GM21390 (cell line): ENCODE results near the gene C19orf18.
"Not testable (repeated sequence)": the region's sequence is repeated elsewhere in the genome, so short reads cannot be mapped to it uniquely, and the experiment has no call there.

Source experiments
- ATAC-seq: cut with Tn5 transposase; IDR thresholded peaks from one replicate; pipeline ENCODE4 v1.9.1; 2021; ENCODE audit not compliant: unreplicated experiment

C19orf18 gene

GRCh38 chr19:57974434-57974833 is at the start of gene C19orf18:
C19orf18 (minus strand) TSS chr19:57974534; CDS start chr19:57974432, 102 bp downstream.
- ATAC-seq: no peak

GRCh38 chr19:58022283-58022660 is 47.9 kb upstream of the C19orf18 start:
- no peak for ATAC-seq

GRCh38 chr19:58021541-58022282 is 47.4 kb upstream of the C19orf18 start:
- no peak for ATAC-seq

GRCh38 chr19:58020129-58020528 is 45.8 kb upstream of the C19orf18 start:
- ATAC-seq: no peak

GRCh38 chr19:58014141-58014540 is 39.8 kb upstream of the C19orf18 start:
- ATAC-seq: no peak

- no peak for ATAC-seq
Measured at GRCh38 chr19:58010507-58010906, 36.2 kb upstream of the C19orf18 start.

GRCh38 chr19:58009666-58010301 is 35.5 kb upstream of the C19orf18 start:
- ATAC-seq: no peak

GRCh38 chr19:58009301-58009665 is 34.9 kb upstream of the C19orf18 start:
- ATAC-seq: no peak

GRCh38 chr19:58008877-58009276 is 34.5 kb upstream of the C19orf18 start:
- not testable (repeated sequence) for ATAC-seq

- ATAC-seq: no peak
Measured at GRCh38 chr19:58007285-58007684, 33.0 kb upstream of the C19orf18 start.

GRCh38 chr19:58003174-58003828 is 29.0 kb upstream of the C19orf18 start:
- ATAC-seq: no peak

GRCh38 chr19:58002384-58003173 is 28.2 kb upstream of the C19orf18 start, which contains the start of gene ZNF606:
ZNF606 (minus strand) TSS chr19:58002820; CDS start chr19:58001319, 1,501 bp downstream.
- ATAC-seq: peak; percentile 95

- no peak for ATAC-seq
Measured at GRCh38 chr19:58001895-58002369, 27.6 kb upstream of the C19orf18 start.

GRCh38 chr19:58000677-58001076 is 26.3 kb upstream of the C19orf18 start:
- ATAC-seq: no peak

- no peak for ATAC-seq
Measured at GRCh38 chr19:57992841-57993240, 18.5 kb upstream of the C19orf18 start.

GRCh38 chr19:57978586-57979289 is 4.4 kb upstream of the C19orf18 start:
- no peak for ATAC-seq

GRCh38 chr19:57964761-57965160 is 9.6 kb downstream of the C19orf18 start:
- ATAC-seq: no peak

- no peak for ATAC-seq
Measured at GRCh38 chr19:57961785-57962184, 12.5 kb downstream of the C19orf18 start.

- ATAC-seq: no peak
Measured at GRCh38 chr19:57954996-57955395, 19.3 kb downstream of the C19orf18 start.

- ATAC-seq: no peak
Measured at GRCh38 chr19:57949702-57950101, 24.6 kb downstream of the C19orf18 start.
